ENCODE data around the gene D2HGDH.
"Not testable (repeated sequence)": the region's sequence is repeated elsewhere in the genome, so short reads cannot be mapped to it uniquely, and the experiment has no call there.

D2HGDH gene

GRCh38 chr2:241798081-241798630 is 63.7 kb downstream of the D2HGDH start:
- H3K4me1 Mint-ChIP-seq (ENCODE audit: low read depth): peaks cover under 1% of the 10 kb centered on the region
- H3K27ac Mint-ChIP-seq: no peak overlapping the region
- no peaks in the 10 kb centered on the region for H3K36me3 Mint-ChIP-seq (ENCODE audit: low read depth)
- peaks cover under 1% of the 10 kb centered on the region for H3K27me3 Mint-ChIP-seq
- no peak overlapping the region for H3K4me3 Mint-ChIP-seq
- no peaks in the 10 kb centered on the region for H3K9me3 Mint-ChIP-seq

GRCh38 chr2:241798631-241799521 is 64.4 kb downstream of the D2HGDH start:
- Mint-ChIP-seq H3K27me3 (peaks cover 4% of the 10 kb centered on the region), H3K4me1 (ENCODE audit: low read depth) (peaks cover 4% of the 10 kb centered on the region), H3K27ac (no peak overlapping the region), H3K9me3 (no peaks in the 10 kb centered on the region), H3K36me3 (ENCODE audit: low read depth) (no peaks in the 10 kb centered on the region), H3K4me3 (no peak overlapping the region)

- peaks cover 6% of the 10 kb centered on the region for H3K4me1 Mint-ChIP-seq (ENCODE audit: low read depth)
- H3K9me3 Mint-ChIP-seq: no peaks in the 10 kb centered on the region
- no peak overlapping the region for H3K27ac Mint-ChIP-seq
- H3K4me3 Mint-ChIP-seq: no peak overlapping the region
- H3K36me3 Mint-ChIP-seq (ENCODE audit: low read depth): no peaks in the 10 kb centered on the region
- H3K27me3 Mint-ChIP-seq: peaks cover 4% of the 10 kb centered on the region
Measured at GRCh38 chr2:241799522-241800197, 65.2 kb downstream of the D2HGDH start.

- H3K27me3 Mint-ChIP-seq, H3K27ac Mint-ChIP-seq, H3K4me3 Mint-ChIP-seq: not testable (repeated sequence)
Measured at GRCh38 chr2:241800198-241800903, 65.9 kb downstream of the D2HGDH start.

GRCh38 chr2:241801611-241802420 is 67.4 kb downstream of the D2HGDH start:
- Mint-ChIP-seq H3K9me3 (no peaks in the 10 kb centered on the region), H3K36me3 (ENCODE audit: low read depth) (no peaks in the 10 kb centered on the region), H3K4me3 (no peak overlapping the region), H3K27me3 (peaks cover 4% of the 10 kb centered on the region), H3K27ac (no peak overlapping the region), H3K4me1 (ENCODE audit: low read depth) (peaks cover 10% of the 10 kb centered on the region)

More at GRCh38 chr2:241800198-241800903, 65.9 kb downstream of the D2HGDH start:
- H3K4me1 Mint-ChIP-seq (ENCODE audit: low read depth): peaks cover 10% of the 10 kb centered on the region
- H3K36me3 Mint-ChIP-seq (ENCODE audit: low read depth); H3K9me3 Mint-ChIP-seq: not testable (repeated sequence)

- Mint-ChIP-seq H3K27me3 (peaks cover 4% of the 10 kb centered on the region), H3K4me3 (no peak overlapping the region), H3K4me1 (ENCODE audit: low read depth) (peaks cover 10% of the 10 kb centered on the region), H3K27ac (no peak overlapping the region), H3K36me3 (ENCODE audit: low read depth) (no peaks in the 10 kb centered on the region), H3K9me3 (no peaks in the 10 kb centered on the region)
Measured at GRCh38 chr2:241802421-241803318, 68.2 kb downstream of the D2HGDH start.

GRCh38 chr2:241803387-241804325 is 69.2 kb downstream of the D2HGDH start:
- Mint-ChIP-seq H3K27ac (no peak overlapping the region), H3K4me1 (ENCODE audit: low read depth) (peaks cover 10% of the 10 kb centered on the region), H3K27me3 (peaks cover 9% of the 10 kb centered on the region), H3K9me3 (no peaks in the 10 kb centered on the region), H3K36me3 (ENCODE audit: low read depth) (no peaks in the 10 kb centered on the region), H3K4me3 (peak overlapping the region; percentile 54)

- Mint-ChIP-seq H3K4me3 (peak overlapping the region; percentile 54), H3K9me3 (no peaks in the 10 kb centered on the region), H3K27ac (no peak overlapping the region), H3K36me3 (ENCODE audit: low read depth) (no peaks in the 10 kb centered on the region), H3K4me1 (ENCODE audit: low read depth) (peaks cover 10% of the 10 kb centered on the region), H3K27me3 (peaks cover 9% of the 10 kb centered on the region)
Measured at GRCh38 chr2:241804326-241805229, 70.1 kb downstream of the D2HGDH start.

- H3K4me1 Mint-ChIP-seq (ENCODE audit: low read depth): peaks cover 10% of the 10 kb centered on the region
- H3K36me3 Mint-ChIP-seq (ENCODE audit: low read depth); H3K27me3 Mint-ChIP-seq; H3K9me3 Mint-ChIP-seq; H3K27ac Mint-ChIP-seq; H3K4me3 Mint-ChIP-seq: not testable (repeated sequence)
Measured at GRCh38 chr2:241806217-241806616, 71.8 kb downstream of the D2HGDH start.

GRCh38 chr2:241808051-241808720 is 73.8 kb downstream of the D2HGDH start:
- Mint-ChIP-seq H3K27me3 (peaks cover 9% of the 10 kb centered on the region), H3K4me1 (ENCODE audit: low read depth) (peaks cover 9% of the 10 kb centered on the region), H3K36me3 (ENCODE audit: low read depth) (no peaks in the 10 kb centered on the region), H3K9me3 (no peaks in the 10 kb centered on the region), H3K27ac (no peak overlapping the region), H3K4me3 (no peak overlapping the region)

GRCh38 chr2:241808721-241809382 is 74.4 kb downstream of the D2HGDH start, which contains the start of gene NEU4:
TSS of gene NEU4 (plus strand) at chr2:241809193. CDS start at chr2:241814485, 5,292 bp downstream.
- Mint-ChIP-seq H3K27ac (no peak within 1 kb of the TSS), H3K4me3 (no peak within 1 kb of the TSS), H3K9me3 (no peaks in the 10 kb centered on the region), H3K4me1 (ENCODE audit: low read depth) (peaks cover 7% of the 10 kb centered on the region), H3K36me3 (ENCODE audit: low read depth) (no peaks in the 10 kb centered on the region), H3K27me3 (peaks cover 6% of the 10 kb centered on the region)

Data from stimulated activated naive CD8-positive, alpha-beta T cell treated with anti-CD3 and anti-CD28 coated beads, Interleukin-15, Interleukin-2, amounts not matched to agents 100 ng/mL and 50 ng/mL, for 24 hours (primary cell).